Body of pancreas (tissue), 4 donors: ENCODE data around the gene DERL3.

Experiments
- POLR2A ChIP-seq, 3 donors: fragments of 450-650 bp; IDR thresholded peaks; one replicate each; pipeline ENCODE4 v1.6.1; 2016; ENCODE audit warnings: antibody characterized with exemption in 3 of 3, mild to moderate bottlenecking in 2 of 3
- TF ChIP-seq, protein P1 (sequence below), 7 experiments: fragments of 450-650 bp in 4 of 7; fragments of 200-600 bp in 3 of 7; sonication (generic) in 3 of 7; IDR thresholded peaks; one replicate each; pipeline ENCODE4 v1.5.1; 2016 to 2019; ENCODE audit warnings: antibody characterized with exemption in 7 of 7

GRCh38 chr22:23822101-23822671 lies 16.6 kb downstream of the DERL3 start:
- TF ChIP-seq, protein P1, sequence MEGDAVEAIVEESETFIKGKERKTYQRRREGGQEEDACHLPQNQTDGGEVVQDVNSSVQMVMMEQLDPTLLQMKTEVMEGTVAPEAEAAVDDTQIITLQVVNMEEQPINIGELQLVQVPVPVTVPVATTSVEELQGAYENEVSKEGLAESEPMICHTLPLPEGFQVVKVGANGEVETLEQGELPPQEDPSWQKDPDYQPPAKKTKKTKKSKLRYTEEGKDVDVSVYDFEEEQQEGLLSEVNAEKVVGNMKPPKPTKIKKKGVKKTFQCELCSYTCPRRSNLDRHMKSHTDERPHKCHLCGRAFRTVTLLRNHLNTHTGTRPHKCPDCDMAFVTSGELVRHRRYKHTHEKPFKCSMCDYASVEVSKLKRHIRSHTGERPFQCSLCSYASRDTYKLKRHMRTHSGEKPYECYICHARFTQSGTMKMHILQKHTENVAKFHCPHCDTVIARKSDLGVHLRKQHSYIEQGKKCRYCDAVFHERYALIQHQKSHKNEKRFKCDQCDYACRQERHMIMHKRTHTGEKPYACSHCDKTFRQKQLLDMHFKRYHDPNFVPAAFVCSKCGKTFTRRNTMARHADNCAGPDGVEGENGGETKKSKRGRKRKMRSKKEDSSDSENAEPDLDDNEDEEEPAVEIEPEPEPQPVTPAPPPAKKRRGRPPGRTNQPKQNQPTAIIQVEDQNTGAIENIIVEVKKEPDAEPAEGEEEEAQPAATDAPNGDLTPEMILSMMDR (IDR thresholded peaks at IDR 0.05), result no peak
- no peak for TF ChIP-seq POLR2A (IDR thresholded peaks at IDR 0.05)
